HG03521 (cell line): Measurements from ENCODE around the gene OR2B6.

ENCODE experiments used
- ATAC-seq: cut with Tn5 transposase; IDR thresholded peaks from one replicate; pipeline ENCODE4 v1.9.1; 2021; ENCODE audit warnings: mild to moderate bottlenecking, moderate library complexity; ENCODE audit not compliant: unreplicated experiment

OR2B6 gene

GRCh38 chr6:27994616-27995015 is 37.6 kb downstream of the OR2B6 start:
- no peak for ATAC-seq

- ATAC-seq, result no peak
These were observed 43.5 kb downstream of the OR2B6 start for GRCh38 chr6:28000351-28001045.

- no peak for ATAC-seq
These were observed 44.3 kb downstream of the OR2B6 start for GRCh38 chr6:28001351-28001750.

- ATAC-seq, result no peak
These were observed 44.7 kb downstream of the OR2B6 start for GRCh38 chr6:28001751-28002150.

GRCh38 chr6:28002161-28002560 is 45.1 kb downstream of the OR2B6 start:
- no peak for ATAC-seq

- no peak for ATAC-seq
These were observed 46.0 kb downstream of the OR2B6 start for GRCh38 chr6:28003059-28003458.

GRCh38 chr6:28003661-28004060 is 46.6 kb downstream of the OR2B6 start:
- ATAC-seq, result no peak

- no peak for ATAC-seq
These were observed 47.5 kb downstream of the OR2B6 start for GRCh38 chr6:28004350-28005151.

- ATAC-seq, result no peak
These were observed 48.3 kb downstream of the OR2B6 start for GRCh38 chr6:28005152-28005890.

GRCh38 chr6:28005975-28006374 is 48.9 kb downstream of the OR2B6 start:
- ATAC-seq, result no peak
